Smooth muscle cell (in vitro differentiated cells): ENCODE results near the gene ANO4. TPM values are rescaled to one million over a fixed set of nuclear protein-coding genes. Genes with fewer than 3 reads are reported as not detected.

Experiments used
- DNase-seq: peaks from one replicate; lab custom pipeline; 2025; ENCODE audit not compliant: unreplicated experiment; lab: John Stamatoyannopoulos, UW
- H2AFZ ChIP-seq: fragments of 200-600 bp; sonication (generic); 2 replicates; pipeline ENCODE4 v1.6.0; 2016; ENCODE audit warnings: antibody characterized with exemption, low read depth, mild to moderate bottlenecking
- H3F3A ChIP-seq: fragments of 200-600 bp; sonication (generic); 2 replicates; pipeline ENCODE4 v1.6.0; 2017; ENCODE audit warnings: antibody characterized with exemption, low read depth
- H3K27ac ChIP-seq: fragments of 200-600 bp; sonication (generic); 2 replicates; pipeline ENCODE4 v1.5.1; 2016; ENCODE audit warnings: low read depth, mild to moderate bottlenecking
- H3K27me3 ChIP-seq: fragments of 200-600 bp; sonication (generic); 2 replicates; pipeline ENCODE4 v1.6.1; 2016; ENCODE audit warnings: low read depth, mild to moderate bottlenecking
- H3K36me3 ChIP-seq: fragments of 200-600 bp; sonication (generic); 2 replicates; pipeline ENCODE4 v1.5.1; 2016; ENCODE audit warnings: low read depth
- H3K4me1 ChIP-seq: fragments of 200-600 bp; sonication (generic); 2 replicates; pipeline ENCODE4 v1.5.1; 2016; ENCODE audit warnings: low read depth
- H3K4me2 ChIP-seq: fragments of 200-600 bp; sonication (generic); 2 replicates; pipeline ENCODE4 v1.6.0; 2016; ENCODE audit warnings: mild to moderate bottlenecking
- H3K4me3 ChIP-seq: fragments of 200-600 bp; sonication (generic); 2 replicates; pipeline ENCODE4 v1.5.1; 2016; ENCODE audit warnings: mild to moderate bottlenecking
- H3K79me2 ChIP-seq: fragments of 200-600 bp; sonication (generic); 2 replicates; pipeline ENCODE4 v1.6.0; 2016; ENCODE audit warnings: low read depth, mild to moderate bottlenecking
- H3K9ac ChIP-seq: fragments of 200-600 bp; sonication (generic); 2 replicates; pipeline ENCODE4 v1.6.0; 2016; ENCODE audit warnings: low read depth
- H3K9me3 ChIP-seq: fragments of 200-600 bp; sonication (generic); replicated peaks from 2 replicates; pipeline ENCODE4 v1.5.1; 2016; ENCODE audit warnings: low read depth
- H4K20me1 ChIP-seq: fragments of 200-600 bp; sonication (generic); 2 replicates; pipeline ENCODE4 v1.6.0; 2016; ENCODE audit warnings: low read depth
- WGBS: methylation state at CpG from one replicate; pipeline ENCODE4 v1.1.7; 2016; ENCODE audit warnings: low lambda C conversion rate; 5-methylcytosine and 5-hydroxymethylcytosine counted together
- polyA plus RNA-seq: library from polyadenylated mRNA; unstranded; fragments of >200 nt; fragmentation: Nextera tagmentation; extraction: Ambion mirVana; gene quantifications from 2 replicates; pipeline ENCODE4 v1.2.1, GENCODE V29; 2016
- total RNA-seq: library from RNA; depleted of rRNA; stranded (reverse); fragments of >200 nt; gene quantifications from 2 replicates; pipeline ENCODE4 v1.2.3, GENCODE V29; 2014
- TF ChIP-seq, protein P1 (sequence below): fragments of 200-600 bp; sonication (generic); IDR thresholded peaks from 2 replicates; pipeline ENCODE4 v1.5.1; 2017; ENCODE audit warnings: borderline replicate concordance, mild to moderate bottlenecking, antibody characterized with exemption; ENCODE audit not compliant: insufficient read depth, poor library complexity, severe bottlenecking

ANO4 gene
- total and polyA plus RNA-seq, 2 experiments from 2014 or later, result 27.3 to 51.7 TPM

DNA sequence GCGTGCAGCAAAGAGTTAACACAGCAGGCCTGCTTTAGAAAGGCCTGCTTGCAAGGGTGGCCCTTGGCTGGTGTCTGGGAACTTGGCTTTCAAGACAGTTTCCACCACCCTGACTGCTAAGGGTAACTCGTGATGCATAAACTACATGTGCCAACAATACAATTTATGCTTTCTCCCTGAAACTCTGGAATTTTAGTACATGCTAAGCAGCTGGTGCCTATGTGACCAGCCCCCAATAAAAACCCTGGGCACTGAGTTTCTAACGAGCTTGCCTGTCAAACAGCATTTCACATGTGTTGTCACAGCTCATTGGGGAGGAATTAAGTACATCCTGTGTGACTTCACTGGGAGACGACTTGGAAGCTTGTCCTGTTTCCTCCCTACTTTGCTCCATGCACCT is 282.3 kb downstream of the ANO4 start:
- Histone ChIP-seq H3K4me2 (no peak overlapping the region), H4K20me1 (no peaks in the 10 kb centered on the region), H3K9me3 (no peaks in the 10 kb centered on the region), H3K27ac (no peak overlapping the region), H2AFZ (no peak overlapping the region), H3K4me1 (no peaks in the 10 kb centered on the region), H3K4me3 (no peak overlapping the region), H3K9ac (no peak overlapping the region), H3K27me3 (no peaks in the 10 kb centered on the region), H3F3A (no peaks in the 10 kb centered on the region), H3K36me3 (no peaks in the 10 kb centered on the region), H3K79me2 (no peaks in the 10 kb centered on the region)
- TF ChIP-seq, protein P1, sequence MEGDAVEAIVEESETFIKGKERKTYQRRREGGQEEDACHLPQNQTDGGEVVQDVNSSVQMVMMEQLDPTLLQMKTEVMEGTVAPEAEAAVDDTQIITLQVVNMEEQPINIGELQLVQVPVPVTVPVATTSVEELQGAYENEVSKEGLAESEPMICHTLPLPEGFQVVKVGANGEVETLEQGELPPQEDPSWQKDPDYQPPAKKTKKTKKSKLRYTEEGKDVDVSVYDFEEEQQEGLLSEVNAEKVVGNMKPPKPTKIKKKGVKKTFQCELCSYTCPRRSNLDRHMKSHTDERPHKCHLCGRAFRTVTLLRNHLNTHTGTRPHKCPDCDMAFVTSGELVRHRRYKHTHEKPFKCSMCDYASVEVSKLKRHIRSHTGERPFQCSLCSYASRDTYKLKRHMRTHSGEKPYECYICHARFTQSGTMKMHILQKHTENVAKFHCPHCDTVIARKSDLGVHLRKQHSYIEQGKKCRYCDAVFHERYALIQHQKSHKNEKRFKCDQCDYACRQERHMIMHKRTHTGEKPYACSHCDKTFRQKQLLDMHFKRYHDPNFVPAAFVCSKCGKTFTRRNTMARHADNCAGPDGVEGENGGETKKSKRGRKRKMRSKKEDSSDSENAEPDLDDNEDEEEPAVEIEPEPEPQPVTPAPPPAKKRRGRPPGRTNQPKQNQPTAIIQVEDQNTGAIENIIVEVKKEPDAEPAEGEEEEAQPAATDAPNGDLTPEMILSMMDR, result no peak
- no peak for DNase-seq
- WGBS, result 34% methylated on average over 4 of the region's 4 CpGs

- TF ChIP-seq, protein P1, result no peak
- WGBS, result 89% methylated on average over 3 of the region's 3 CpGs
- no peaks in the 10 kb centered on the region for H3K36me3 ChIP-seq
- DNase-seq, result no peak
- H3K27ac ChIP-seq, result no peak overlapping the region
- no peaks in the 10 kb centered on the region for H3K27me3 ChIP-seq
- no peaks in the 10 kb centered on the region for H3F3A ChIP-seq
- H3K9ac ChIP-seq, result no peak overlapping the region
- H4K20me1 ChIP-seq, result no peaks in the 10 kb centered on the region
- H3K4me1 ChIP-seq, result no peaks in the 10 kb centered on the region
- H2AFZ ChIP-seq, result no peak overlapping the region
- no peak overlapping the region for H3K4me2 ChIP-seq
- no peaks in the 10 kb centered on the region for H3K9me3 ChIP-seq
- H3K79me2 ChIP-seq, result no peaks in the 10 kb centered on the region
- H3K4me3 ChIP-seq, result no peak overlapping the region
Observed at GRCh38 chr12:101077791-101078528, 283.4 kb downstream of the ANO4 start.

GRCh38 chr12:101078536-101079285 is 284.1 kb downstream of the ANO4 start:
- no peaks in the 10 kb centered on the region for H3K36me3 ChIP-seq
- H3K9ac ChIP-seq, result no peak overlapping the region
- H3F3A ChIP-seq, result no peaks in the 10 kb centered on the region
- H3K4me1 ChIP-seq, result no peaks in the 10 kb centered on the region
- TF ChIP-seq, protein P1, result no peak
- H3K79me2 ChIP-seq, result no peaks in the 10 kb centered on the region
- no peaks in the 10 kb centered on the region for H3K27me3 ChIP-seq
- H3K4me2 ChIP-seq, result no peak overlapping the region
- no peak overlapping the region for H3K4me3 ChIP-seq
- H3K27ac ChIP-seq, result no peak overlapping the region
- no peaks in the 10 kb centered on the region for H3K9me3 ChIP-seq
- DNase-seq, result no peak
- no peak overlapping the region for H2AFZ ChIP-seq
- no peaks in the 10 kb centered on the region for H4K20me1 ChIP-seq
- WGBS, result 95% methylated on average over 6 of the region's 6 CpGs
